Activated CD8-positive, alpha-beta memory T cell treated with anti-CD3 and anti-CD28 coated beads for 36 hours (primary cell): ENCODE measurements around the gene LUC7L2. TPM values are rescaled to one million over a fixed set of nuclear protein-coding genes. Genes with fewer than 3 reads are reported as not detected.
"Not testable (repeated sequence)": the region's sequence is repeated elsewhere in the genome, so short reads cannot be mapped to it uniquely, and the experiment has no call there.

ENCODE experiments used
- CTCF ChIA-PET: fragments of 350-600 bp; sonication (Branson Sonifier 250); formaldehyde crosslinking; loops from one replicate; lab custom pipeline; 2021; ENCODE audit warnings: antibody characterized with exemption; lab: Charles Lee
- POLR2A ChIA-PET: fragments of 350-600 bp; sonication (Branson Sonifier 250); formaldehyde crosslinking; loops from one replicate; lab custom pipeline; 2021; ENCODE audit warnings: antibody characterized with exemption; lab: Charles Lee
- total RNA-seq, 2 experiments: library from RNA; stranded (reverse); gene quantifications; one replicate each; pipeline ENCODE4 v1.2.3, GENCODE V29; 2021

The LUC7L2 gene
- total RNA-seq, 2 experiments from 2014 or later = 147 to 151 TPM

DNA sequence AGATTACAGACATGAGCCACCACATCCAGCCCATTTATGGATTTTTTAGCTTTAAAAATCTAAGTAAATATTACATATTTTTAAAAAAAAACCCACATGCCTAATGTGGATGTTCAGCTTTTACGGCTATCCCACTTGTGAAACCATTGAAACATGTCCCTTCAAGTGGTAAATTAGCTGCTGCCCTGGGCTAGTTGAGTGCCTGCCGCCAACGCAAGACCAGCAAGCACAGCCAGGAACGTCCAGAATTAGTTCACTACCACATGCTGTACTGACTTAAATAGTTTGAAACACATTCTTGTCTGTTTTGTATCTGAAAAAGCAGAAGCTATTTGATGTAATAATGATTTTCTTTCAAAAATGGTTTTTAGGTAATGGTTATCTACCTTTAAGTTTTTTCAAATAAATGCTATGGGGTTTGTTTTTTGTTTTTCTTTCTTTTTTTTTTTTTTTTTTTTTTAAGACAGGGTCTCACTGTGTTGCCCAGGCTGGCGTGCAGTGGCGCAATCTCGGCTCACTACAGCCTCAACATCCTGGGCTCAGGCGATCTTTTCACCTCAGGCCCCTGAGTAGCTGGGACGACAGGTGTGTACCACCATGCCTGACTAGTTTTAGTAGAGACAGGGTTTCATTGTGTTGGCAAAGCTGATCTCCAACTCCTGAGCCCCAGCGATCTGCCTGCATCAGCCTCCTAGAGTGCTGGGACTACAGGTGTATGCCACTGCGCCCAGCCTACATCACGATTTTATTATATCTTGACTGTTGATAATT is 66.7 kb downstream of the LUC7L2 start:
- CTCF ChIA-PET = no interaction called here

DNA sequence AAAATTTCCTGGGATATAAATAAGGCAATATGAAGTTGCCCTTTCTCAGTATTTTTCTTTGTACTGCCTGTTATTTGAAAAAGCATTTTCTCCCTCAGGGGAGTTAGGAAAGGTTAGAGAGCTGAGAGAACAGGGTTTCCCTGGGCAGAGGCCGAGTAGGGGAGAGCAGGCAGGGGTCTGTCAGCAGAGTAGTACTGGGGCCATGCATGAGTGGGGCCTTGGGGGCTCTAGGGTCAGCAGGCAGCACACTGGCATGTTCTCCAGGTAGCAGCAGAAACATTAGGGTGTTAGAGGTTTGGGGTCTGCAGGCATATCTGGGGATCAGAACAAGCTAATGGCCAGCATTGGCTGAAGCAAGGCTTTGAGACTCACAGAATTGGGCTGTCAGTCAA is 67.3 kb downstream of the LUC7L2 start:
- ChIA-PET CTCF (no interaction called here), POLR2A (no interaction called here)

More for the DNA sequence above, 66.7 kb downstream of the LUC7L2 start:
- POLR2A ChIA-PET = interaction anchor here (0.7 kb wide), 3 partner anchors 13 to 61 kb away, joined by 8 to 10 read pairs (median 8); no protein-coding TSS in a partner anchor

DNA sequence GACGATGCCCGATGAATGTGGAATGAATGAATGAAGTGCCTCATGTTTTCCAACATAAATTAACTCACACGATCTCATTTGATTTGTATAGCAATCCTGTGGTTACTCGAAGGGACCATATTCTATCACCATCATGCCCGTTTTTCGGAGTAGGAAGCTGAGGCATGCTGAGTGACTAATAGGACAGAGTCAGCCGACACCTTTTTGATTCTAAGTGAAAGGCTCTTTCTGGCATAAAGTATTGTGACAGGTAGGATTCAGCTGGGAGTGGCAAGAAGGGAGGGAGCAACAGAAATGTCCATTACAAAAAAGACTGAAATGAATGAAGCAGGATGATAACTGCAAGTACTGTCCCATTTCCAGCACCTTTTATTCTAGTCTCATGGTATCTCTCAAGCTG is 68.1 kb downstream of the LUC7L2 start:
- POLR2A ChIA-PET = no interaction called here
- CTCF ChIA-PET = no interaction called here

DNA sequence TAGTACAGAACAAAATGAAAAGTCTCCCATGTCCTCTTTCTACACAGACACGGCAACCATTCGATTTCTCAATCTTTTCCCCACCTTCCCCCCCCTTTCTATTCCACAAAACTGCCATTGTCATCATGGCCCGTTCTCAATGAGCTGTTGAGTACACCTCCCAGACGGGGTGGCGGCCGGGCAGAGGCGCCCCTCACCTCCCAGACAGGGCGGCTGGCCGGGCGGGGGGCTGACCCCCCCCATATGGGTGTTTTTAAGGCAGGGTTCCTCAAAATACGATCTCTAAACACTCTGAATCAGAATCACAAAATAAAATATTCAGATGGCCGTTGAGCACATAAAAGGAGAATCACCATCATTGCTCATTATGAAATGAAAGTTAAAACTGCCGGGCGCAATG is 70.0 kb downstream of the LUC7L2 start:
- POLR2A ChIA-PET, CTCF ChIA-PET: not testable (repeated sequence)

DNA sequence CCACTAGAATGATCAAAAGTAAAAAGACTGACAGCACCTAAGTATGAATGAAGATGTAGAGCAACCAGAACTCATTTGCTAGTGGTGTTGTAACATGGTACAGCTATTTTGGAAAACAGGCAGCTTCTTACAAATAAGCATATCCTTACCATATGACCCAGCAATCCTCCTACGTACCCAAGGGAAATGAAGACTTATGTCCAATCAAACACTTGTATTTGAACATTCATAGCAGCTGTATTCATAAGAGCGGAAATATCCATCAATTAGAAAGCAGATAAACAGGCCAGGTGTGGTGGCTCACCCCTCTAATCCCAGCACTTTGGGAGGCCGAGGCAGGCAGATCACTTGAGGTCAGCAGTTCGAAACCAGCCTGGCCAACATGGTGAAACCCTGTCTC is 70.7 kb downstream of the LUC7L2 start:
- ChIA-PET CTCF (interaction anchor here (0.7 kb wide), 1 partner anchor 889 kb away, joined by 3 read pairs; no protein-coding TSS in a partner anchor), POLR2A (no interaction called here)

DNA sequence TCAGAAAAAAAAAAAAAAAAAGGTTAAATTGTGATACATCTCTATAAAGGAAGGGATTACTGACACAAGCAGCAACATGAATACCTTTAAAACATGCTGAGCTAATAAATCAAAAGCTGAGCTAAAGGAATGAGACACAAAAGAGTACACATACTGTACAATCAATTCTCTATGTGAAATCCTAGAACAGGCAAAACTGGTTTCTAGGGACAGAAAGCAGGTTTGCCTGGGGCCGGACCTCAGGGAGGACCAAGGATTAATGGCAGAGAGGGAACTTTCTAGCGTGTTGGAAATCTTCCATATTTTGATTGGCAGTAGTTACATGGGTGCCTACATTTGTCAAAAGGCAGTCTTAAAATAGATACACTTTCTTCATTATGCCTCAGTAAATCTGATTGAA is 71.3 kb downstream of the LUC7L2 start:
- POLR2A ChIA-PET = no interaction called here
- CTCF ChIA-PET = interaction anchor here (0.7 kb wide), 1 partner anchor 890 kb away, joined by 3 read pairs; no protein-coding TSS in a partner anchor

DNA sequence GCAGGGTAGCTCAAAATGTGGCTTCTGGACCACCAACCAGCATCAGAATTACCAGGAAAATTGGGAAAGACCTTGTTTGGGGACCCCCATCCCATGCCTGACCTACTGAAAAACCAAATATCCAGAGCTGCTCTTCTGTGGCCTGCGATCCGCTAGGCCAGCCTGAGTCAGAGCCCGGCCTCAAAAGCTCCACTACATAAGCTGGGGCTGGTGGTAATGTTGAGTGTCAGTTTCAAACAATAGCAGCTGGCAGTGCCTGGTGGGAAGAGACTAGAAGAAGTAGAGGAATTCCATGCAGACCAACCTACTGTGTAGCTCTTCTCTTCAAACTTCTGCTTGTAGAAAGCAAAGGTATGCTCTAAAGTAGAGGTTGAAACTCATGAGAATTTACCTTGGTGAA is 71.8 kb downstream of the LUC7L2 start:
- ChIA-PET POLR2A (no interaction called here), CTCF (no interaction called here)

DNA sequence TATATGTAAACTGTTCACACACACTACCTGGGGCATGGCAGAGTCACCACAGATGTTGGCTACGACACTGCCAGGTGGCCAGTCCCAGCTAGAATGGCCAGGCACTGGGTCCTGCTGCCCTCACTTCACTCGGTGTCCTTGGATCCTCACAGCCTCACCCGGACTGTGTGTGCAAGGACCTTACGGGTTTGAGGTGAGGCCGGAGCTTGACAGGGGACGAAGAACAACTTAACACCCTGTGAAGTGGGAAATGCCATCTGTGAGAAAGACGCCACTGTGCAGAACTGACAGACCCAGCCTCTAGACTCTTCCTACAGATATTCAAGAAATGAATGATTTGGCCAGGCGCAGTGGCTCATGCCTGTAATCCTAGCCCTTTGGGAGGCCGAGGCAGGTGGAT is 77.1 kb downstream of the LUC7L2 start:
- ChIA-PET CTCF (no interaction called here), POLR2A (no interaction called here)

DNA sequence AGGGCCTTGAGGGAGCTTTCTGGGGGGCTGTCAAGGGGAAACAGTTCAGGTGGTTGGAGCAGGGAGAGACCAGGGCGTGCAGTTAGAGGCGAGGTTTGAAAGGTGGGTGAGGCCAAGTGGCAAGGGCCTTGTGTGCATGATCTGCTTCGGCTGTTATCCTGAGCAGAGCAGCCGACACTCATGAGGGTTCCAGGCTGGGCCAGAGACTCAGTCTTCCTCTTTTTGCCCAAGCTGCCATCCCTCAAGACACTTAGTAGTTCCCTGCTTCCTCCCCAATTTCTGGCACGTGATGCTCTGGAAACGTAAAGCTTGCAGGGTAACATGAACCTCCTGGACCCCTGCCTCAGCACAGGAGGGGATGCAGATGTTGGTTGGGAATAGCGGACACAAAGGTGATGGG is 79.7 kb downstream of the LUC7L2 start:
- POLR2A ChIA-PET = no interaction called here

DNA sequence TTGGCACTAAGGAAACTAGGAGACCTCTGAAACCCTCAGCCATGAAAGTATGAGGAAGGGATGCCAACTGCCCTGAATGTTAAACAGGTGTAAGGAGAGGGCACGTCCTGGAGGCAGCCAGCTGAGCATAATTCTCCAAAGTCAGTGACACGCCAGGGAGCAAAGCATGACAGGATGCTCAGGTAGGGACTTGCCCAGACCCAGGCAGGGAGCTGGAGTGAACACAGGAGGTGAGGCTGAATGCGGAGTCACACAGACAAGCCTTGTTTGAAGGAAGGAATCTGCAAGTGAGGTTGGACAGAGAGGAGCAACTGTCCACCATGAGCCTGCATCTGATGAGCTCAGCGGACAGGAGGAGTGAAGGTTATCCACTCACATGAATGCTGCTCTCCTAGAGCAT is 82.3 kb downstream of the LUC7L2 start:
- CTCF ChIA-PET = interaction anchor here (1.0 kb wide), 1 partner anchor 12 kb away, joined by 4 read pairs; no protein-coding TSS in a partner anchor
- POLR2A ChIA-PET = no interaction called here

More for the DNA sequence above, 79.7 kb downstream of the LUC7L2 start:
- CTCF ChIA-PET = no interaction called here

DNA sequence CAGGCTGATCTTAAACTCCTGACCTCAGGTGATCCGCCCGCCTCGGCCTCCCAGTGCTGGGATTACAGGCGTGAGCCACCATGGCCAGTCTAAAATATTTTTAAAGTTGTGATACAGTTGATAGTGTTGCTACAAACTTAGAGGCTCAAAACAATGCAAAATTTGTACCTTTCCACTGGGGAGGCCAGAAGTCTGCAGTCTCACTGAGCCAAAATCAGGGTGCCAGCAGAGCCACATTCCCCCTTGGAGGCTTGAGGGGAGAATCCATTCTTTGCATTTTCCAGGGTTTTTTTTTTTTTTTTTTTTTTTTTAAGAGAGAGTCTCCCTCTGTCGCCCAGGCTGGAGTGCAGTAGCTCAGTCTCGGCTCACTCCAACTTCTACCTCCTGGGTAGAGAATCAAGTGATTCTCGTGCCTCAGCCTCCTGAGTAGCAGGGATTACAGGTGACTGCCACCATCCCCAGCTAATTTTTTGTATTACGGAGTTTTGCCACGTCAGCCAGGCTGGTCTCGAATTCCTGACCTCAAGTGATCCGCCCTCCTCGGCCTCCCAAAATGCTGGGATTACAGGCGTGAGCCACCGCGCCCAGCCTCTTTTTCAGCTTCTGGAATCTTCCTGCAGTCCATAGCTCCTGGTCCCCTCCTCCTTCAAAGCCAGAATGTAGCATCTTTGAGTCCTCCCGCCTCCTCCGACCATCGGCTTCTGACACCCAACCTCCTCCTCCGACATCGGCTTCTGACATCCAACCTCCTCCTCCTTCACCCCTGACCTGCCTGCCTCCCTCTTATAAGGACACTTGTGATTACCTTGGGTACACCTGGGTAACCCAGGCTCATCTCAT is 86.6 kb downstream of the LUC7L2 start:
- CTCF ChIA-PET = no interaction called here
- POLR2A ChIA-PET = no interaction called here

DNA sequence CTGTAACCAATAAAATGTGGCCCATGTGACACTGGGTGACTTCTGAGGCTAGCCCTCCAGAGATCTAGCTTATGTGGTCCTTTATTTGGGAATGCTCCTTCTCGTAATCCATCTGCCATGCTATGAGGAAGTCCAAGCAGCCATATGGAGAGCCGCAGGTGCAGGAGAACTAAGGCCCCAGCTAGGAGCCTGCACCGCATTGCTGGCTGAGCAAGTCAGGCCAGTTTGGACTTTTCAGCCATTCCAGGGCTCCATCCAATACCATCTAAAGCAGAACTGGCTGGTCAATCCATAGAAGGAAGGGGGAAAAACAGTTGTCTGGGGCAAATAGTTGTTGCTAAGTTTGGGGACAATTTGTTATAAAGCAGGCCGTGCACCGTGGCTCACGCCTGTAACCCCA is 91.2 kb downstream of the LUC7L2 start:
- ChIA-PET POLR2A (no interaction called here), CTCF (no interaction called here)

DNA sequence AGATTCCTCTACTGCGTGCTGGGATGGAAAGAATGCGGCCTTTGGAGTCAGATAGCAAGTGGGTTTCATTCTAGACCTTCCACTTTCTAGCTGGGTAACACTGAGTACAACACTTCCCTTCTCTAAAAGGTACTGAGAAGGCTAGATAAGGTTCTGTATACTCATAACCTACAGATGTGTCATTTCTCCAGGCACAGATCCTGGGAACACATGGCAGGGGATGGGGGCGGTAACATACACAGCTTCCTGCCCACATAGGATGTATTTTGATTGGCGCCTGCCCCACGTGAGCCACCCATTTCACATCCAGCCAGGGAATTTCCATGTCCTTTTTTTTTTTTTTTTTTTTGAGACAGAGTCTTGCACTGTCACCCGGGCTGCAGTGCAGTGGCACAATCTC is 91.9 kb downstream of the LUC7L2 start:
- ChIA-PET POLR2A (no interaction called here), CTCF (no interaction called here)

DNA sequence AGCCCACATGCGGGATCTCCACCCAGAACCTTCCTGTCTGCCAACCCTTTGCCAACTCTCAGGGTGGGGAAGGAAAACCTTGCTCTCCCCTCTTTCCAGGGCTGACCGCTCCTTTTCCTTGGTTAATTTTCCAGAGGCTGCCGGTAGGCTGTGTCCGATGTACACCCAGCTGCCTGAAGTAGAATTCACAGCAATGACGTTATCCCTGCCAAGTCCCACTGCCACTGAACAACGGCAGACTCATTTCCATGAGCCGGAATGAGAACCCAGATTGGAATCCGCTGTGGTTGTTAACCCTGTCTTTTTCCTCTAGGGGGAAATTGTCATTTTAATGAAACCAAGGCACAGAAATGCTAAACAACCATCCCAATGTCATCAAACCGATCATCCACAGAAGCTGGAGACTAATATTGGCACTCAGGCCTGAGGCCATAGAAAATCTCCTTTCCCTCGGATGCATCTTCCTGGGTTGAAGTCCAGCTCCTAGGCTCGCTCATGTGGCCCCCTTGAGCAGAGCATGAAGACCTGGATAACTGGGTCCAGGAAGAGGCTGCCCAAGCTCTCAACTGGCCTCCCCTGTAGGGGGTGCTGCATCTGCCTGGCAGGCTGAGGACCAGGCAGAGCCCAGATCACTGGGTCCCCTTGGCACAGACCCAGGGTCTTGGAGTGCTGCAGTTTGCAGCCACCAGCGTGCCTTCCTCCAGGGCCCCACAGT is 93.4 kb downstream of the LUC7L2 start:
- CTCF ChIA-PET = no interaction called here
- POLR2A ChIA-PET = no interaction called here

DNA sequence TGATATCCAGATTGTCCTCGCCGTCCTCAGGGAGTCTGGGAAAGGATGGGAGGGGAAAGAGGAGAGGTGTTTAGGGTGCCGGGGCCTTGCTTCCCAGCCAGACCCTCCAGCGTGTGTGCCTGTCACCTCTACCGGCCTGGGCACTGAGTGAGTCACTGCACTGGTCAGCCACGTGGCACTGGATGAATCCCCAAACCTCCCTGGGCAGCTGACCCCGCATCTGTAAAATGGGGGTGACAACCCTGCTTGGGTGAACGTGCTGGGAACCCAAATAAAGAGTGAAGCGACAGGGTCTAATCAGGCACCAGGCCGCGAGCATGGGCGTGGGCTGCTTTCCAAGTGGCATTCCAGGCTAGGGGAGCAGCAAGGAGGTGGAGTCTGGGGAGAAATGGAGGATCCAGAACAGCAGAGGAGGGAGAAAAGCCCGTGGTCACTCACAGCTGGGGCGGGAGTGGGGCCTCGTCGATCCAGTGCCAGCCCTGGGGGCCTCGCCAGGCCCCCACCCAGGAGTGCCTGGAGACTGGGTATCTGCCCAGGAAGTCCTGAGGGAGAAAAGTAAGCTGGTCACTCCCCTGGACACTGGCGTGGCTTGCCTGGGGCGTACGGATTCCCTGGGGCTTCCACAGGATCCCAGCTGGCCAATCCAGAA is 94.1 kb downstream of the LUC7L2 start:
- ChIA-PET POLR2A (interaction anchor here (0.5 kb wide), 1 partner anchor 50 kb away, joined by 8 read pairs; no protein-coding TSS in a partner anchor), CTCF (interaction anchor here (1.1 kb wide), 1 partner anchor 11 kb away, joined by 4 read pairs; no protein-coding TSS in a partner anchor)

DNA sequence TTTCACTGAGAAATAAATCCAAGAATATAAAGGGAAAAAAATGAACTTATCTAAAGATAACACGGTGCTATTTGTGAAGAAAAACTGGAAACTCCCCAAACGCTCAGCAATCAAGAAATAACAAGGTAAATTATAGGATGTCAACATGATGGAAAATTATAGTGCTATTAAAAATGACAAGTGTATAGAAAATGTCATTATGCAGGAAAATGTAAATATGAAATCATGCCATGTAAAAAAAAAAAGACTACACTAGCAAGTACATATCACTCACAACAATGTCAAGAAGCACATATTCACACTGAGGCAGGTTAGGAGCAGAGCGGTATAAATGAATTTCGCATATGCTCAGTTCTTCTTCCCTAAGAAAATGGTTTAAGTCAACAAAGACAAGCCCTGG is 96.1 kb downstream of the LUC7L2 start:
- CTCF ChIA-PET = no interaction called here

DNA sequence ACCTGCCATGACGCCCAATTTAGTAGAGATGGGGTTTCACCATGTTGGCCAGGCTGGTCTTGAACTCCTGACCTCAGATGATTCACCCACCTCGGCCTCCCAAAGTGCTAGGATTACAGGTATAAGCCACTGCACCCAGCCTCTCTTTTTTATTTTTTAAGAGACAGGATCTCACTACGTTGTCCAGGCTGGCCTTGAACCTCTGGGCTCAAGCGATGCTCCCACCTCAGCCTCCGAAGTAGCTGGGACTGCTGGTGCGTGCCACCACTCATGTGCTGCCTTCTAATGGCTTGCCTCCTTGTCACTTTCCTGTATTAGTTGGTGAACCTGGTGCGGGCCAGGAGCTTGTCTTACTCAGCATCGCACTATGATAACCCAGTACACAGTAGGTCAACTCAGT is 96.8 kb downstream of the LUC7L2 start:
- ChIA-PET POLR2A (no interaction called here), CTCF (no interaction called here)

More for the DNA sequence above, 96.1 kb downstream of the LUC7L2 start:
- POLR2A ChIA-PET = no interaction called here

DNA sequence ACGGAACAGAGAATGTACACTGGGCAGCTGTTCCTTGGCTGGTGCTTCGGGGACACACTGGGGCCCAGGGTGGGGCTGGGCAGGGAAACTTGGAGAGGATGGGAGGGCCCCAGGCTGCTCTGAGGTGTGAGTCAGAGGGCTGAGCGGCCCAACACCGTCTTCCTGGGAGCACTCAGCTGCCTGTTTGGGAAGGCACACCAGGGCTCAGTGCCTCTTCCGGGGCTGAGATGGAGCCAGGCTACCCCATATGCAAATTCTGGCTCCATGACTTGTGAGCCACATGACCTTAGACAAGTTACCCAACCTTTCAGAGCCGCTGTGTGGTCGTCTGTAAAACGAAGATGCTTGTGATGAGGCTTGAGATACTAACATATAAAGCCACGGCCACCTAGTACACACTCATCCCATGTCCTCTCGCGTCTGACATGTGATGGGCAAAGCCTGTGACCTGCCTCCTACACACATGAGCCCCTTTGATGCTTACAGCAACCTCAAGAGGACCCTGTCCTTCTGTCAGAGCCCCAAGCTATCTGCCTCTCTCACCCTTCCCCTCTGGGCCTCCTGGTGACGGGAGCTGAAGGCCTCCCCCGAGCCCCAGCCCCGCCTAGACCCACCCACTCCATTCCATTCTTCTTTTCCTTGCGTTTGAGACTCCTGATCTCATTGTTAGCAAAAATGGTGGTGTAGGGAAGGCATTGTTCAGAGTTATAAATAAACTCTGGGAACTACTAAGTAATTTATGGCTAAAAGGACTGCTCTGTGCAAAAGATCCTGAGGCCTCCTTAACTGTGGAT is 97.7 kb downstream of the LUC7L2 start:
- CTCF ChIA-PET = interaction anchor here (0.6 kb wide), 1 partner anchor 1185 kb away, joined by 3 read pairs; no protein-coding TSS in a partner anchor
- POLR2A ChIA-PET = no interaction called here
